HEK293 (cell line): ENCODE measurements around the gene CSNK1G1.

Source experiments
- GLIS1 ChIP-seq: fragments of 450-650 bp; formaldehyde crosslinking; IDR thresholded peaks from 2 replicates; pipeline ENCODE4 v1.5.1; 2016; ENCODE audit warnings: missing biosample characterization, missing genetic modification characterization
- MZF1 ChIP-seq: fragments of 450-650 bp; formaldehyde crosslinking; IDR thresholded peaks from 2 replicates; pipeline ENCODE4 v1.5.1; 2017; ENCODE audit warnings: missing biosample characterization, missing genetic modification characterization, borderline replicate concordance
- OSR2 ChIP-seq: fragments of 450-650 bp; formaldehyde crosslinking; IDR thresholded peaks from 2 replicates; pipeline ENCODE4 v1.5.1; 2016; ENCODE audit warnings: missing biosample characterization, missing genetic modification characterization
- PRDM1 ChIP-seq: fragments of 450-650 bp; formaldehyde crosslinking; IDR thresholded peaks from 2 replicates; pipeline ENCODE4; 2016; ENCODE audit warnings: missing biosample characterization, missing genetic modification characterization
- SALL2 ChIP-seq: fragments of 450-650 bp; formaldehyde crosslinking; IDR thresholded peaks from 2 replicates; pipeline ENCODE4 v1.5.0; 2017; ENCODE audit warnings: missing biosample characterization, mild to moderate bottlenecking, missing genetic modification characterization, borderline replicate concordance
- SCRT1 ChIP-seq: fragments of 450-650 bp; formaldehyde crosslinking; IDR thresholded peaks from 2 replicates; pipeline ENCODE4 v1.5.1; 2016; ENCODE audit warnings: missing biosample characterization, missing genetic modification characterization, borderline replicate concordance
- SETDB1 ChIP-seq: IDR thresholded peaks from one replicate; pipeline ENCODE4 v1.6.1; 2017; ENCODE audit warnings: mild to moderate bottlenecking, low read length, moderate library complexity, mixed read lengths; ENCODE audit not compliant: insufficient read length
- SP7 ChIP-seq: fragments of 450-650 bp; formaldehyde crosslinking; IDR thresholded peaks from 2 replicates; pipeline ENCODE4 v1.5.1; 2016; ENCODE audit warnings: missing biosample characterization, missing genetic modification characterization
- TRIM28 ChIP-seq: IDR thresholded peaks from 2 replicates; pipeline ENCODE4 v1.6.1; 2011; ENCODE audit warnings: low read length, control low read depth, borderline replicate concordance
- YY2 ChIP-seq: fragments of 450-650 bp; formaldehyde crosslinking; IDR thresholded peaks from 2 replicates; pipeline ENCODE4 v1.5.1; 2016; ENCODE audit warnings: missing biosample characterization, missing genetic modification characterization
- ZFP41 ChIP-seq: fragments of 450-650 bp; formaldehyde crosslinking; IDR thresholded peaks from 2 replicates; pipeline ENCODE4 v1.5.1; 2016; ENCODE audit warnings: missing biosample characterization, missing genetic modification characterization, borderline replicate concordance
- ZNF202 ChIP-seq: fragments of 450-650 bp; formaldehyde crosslinking; IDR thresholded peaks from 2 replicates; pipeline ENCODE4 v1.5.1; 2016; ENCODE audit warnings: missing biosample characterization, missing genetic modification characterization, borderline replicate concordance
- ZNF221 ChIP-seq: fragments of 450-650 bp; formaldehyde crosslinking; IDR thresholded peaks from 2 replicates; pipeline ENCODE4 v1.5.1; 2017; ENCODE audit warnings: missing biosample characterization, missing genetic modification characterization, borderline replicate concordance
- ZNF274 ChIP-seq, 2 experiments: fragments of 200-500 bp in 1 of 2; fragments of 450-650 bp in 1 of 2; sonication (Bioruptor generic) in 1 of 2; formaldehyde crosslinking in 1 of 2; IDR thresholded peaks; 2 replicates each; pipeline versions ENCODE4 v1.5.1 to v1.6.1; 2014 to 2016; ENCODE audit warnings: borderline replicate concordance in 1 of 2, inconsistent platforms in 1 of 2, low read length in 1 of 2, missing biosample characterization in 1 of 2, missing genetic modification characterization in 1 of 2
- ZNF362 ChIP-seq: fragments of 450-650 bp; formaldehyde crosslinking; IDR thresholded peaks from 2 replicates; pipeline ENCODE4 v1.5.1; 2016; ENCODE audit warnings: missing biosample characterization, missing genetic modification characterization
- ZNF423 ChIP-seq: fragments of 450-650 bp; formaldehyde crosslinking; IDR thresholded peaks from 2 replicates; pipeline ENCODE4 v1.5.1; 2016; ENCODE audit warnings: missing biosample characterization, missing genetic modification characterization
- ZNF544 ChIP-seq: fragments of 450-650 bp; formaldehyde crosslinking; IDR thresholded peaks from 2 replicates; pipeline ENCODE4 v1.5.0; 2017; ENCODE audit warnings: missing biosample characterization, missing genetic modification characterization
- ZNF596 ChIP-seq: fragments of 450-650 bp; IDR thresholded peaks from 2 replicates; pipeline ENCODE4 v1.5.0; 2018; ENCODE audit warnings: missing biosample characterization, mild to moderate bottlenecking, missing genetic modification characterization, moderate library complexity
- ZNF629 ChIP-seq: fragments of 450-650 bp; formaldehyde crosslinking; IDR thresholded peaks from 2 replicates; pipeline ENCODE4 v1.5.1; 2017; ENCODE audit warnings: missing biosample characterization, missing genetic modification characterization
- ZNF660 ChIP-seq: fragments of 450-650 bp; IDR thresholded peaks from 2 replicates; pipeline ENCODE4 v1.5.1; 2018; ENCODE audit warnings: missing biosample characterization, mild to moderate bottlenecking, missing genetic modification characterization
- ZNF776 ChIP-seq: fragments of 450-650 bp; formaldehyde crosslinking; IDR thresholded peaks from 2 replicates; pipeline ENCODE4 v1.5.0; 2017; ENCODE audit warnings: missing biosample characterization, missing genetic modification characterization, borderline replicate concordance
- ZSCAN23 ChIP-seq: fragments of 450-650 bp; formaldehyde crosslinking; IDR thresholded peaks from 2 replicates; pipeline ENCODE4 v1.5.1; 2016; ENCODE audit warnings: missing biosample characterization, missing genetic modification characterization
- TF ChIP-seq, protein P1 (sequence below): fragments of 450-650 bp; formaldehyde crosslinking; IDR thresholded peaks from 2 replicates; pipeline ENCODE4 v1.5.1; 2016; ENCODE audit warnings: missing biosample characterization, missing genetic modification characterization, borderline replicate concordance
- TF ChIP-seq, protein P2 (sequence below): fragments of 450-650 bp; formaldehyde crosslinking; IDR thresholded peaks from 2 replicates; pipeline ENCODE4 v1.5.1; 2016; ENCODE audit warnings: missing biosample characterization, missing genetic modification characterization
- TF ChIP-seq, protein P3 (sequence below): fragments of 450-650 bp; formaldehyde crosslinking; IDR thresholded peaks from 2 replicates; pipeline ENCODE4 v1.5.1; 2016; ENCODE audit warnings: missing biosample characterization, missing genetic modification characterization
- TF ChIP-seq, protein P4 (sequence below): fragments of 450-650 bp; formaldehyde crosslinking; IDR thresholded peaks from 2 replicates; pipeline ENCODE4 v1.5.1; 2016; ENCODE audit warnings: missing biosample characterization, missing genetic modification characterization
- TF ChIP-seq, protein P5 (sequence below): fragments of 450-650 bp; formaldehyde crosslinking; IDR thresholded peaks from 2 replicates; pipeline ENCODE4 v1.5.1; 2016; ENCODE audit warnings: missing biosample characterization, missing genetic modification characterization

The CSNK1G1 gene

GRCh38 chr15:64387562-64388168, 31.7 kb upstream of the CSNK1G1 start, which contains the start of gene TRIP4 (continued):
- TF ChIP-seq SETDB1 (peak; percentile 97), ZFP41 (tag by site-specific recombination) (0 out of 2 replicates have a peak, but pooled peaks have one; percentile 64), SP7 (tag by site-specific recombination) (peak; percentile 96), YY2 (peak; percentile 98), GLIS1 (tag by site-specific recombination) (peak; percentile 59), ZNF221 (tag by site-specific recombination) (no peak), MZF1 (tag by site-specific recombination) (peak; percentile 91), SCRT1 (tag by site-specific recombination) (peak; percentile 52; the same call in 1 of the 2 replicates), TRIM28 (peak; percentile 90; the same call in 1 of the 2 replicates), ZNF544 (tag by site-specific recombination) (no peak), ZNF202 (tag by site-specific recombination) (no peak), ZSCAN23 (peak; percentile 90), OSR2 (tag by site-specific recombination) (peak; percentile 23; the same call in 1 of the 2 replicates), ZNF274 (IDR thresholded peaks at IDR 0.05; ENCODE audit: low read length) (no peak), ZNF274 (tag by site-specific recombination; IDR thresholded peaks at IDR 0.05; ENCODE audit: borderline replicate concordance) (no peak), ZNF423 (tag by site-specific recombination) (no peak; the same call in 1 of the 2 replicates), ZNF660 (tag by site-specific recombination) (peak; percentile 98), ZNF596 (tag by site-specific recombination) (no peak), ZNF629 (peak; percentile 88), SALL2 (tag by site-specific recombination) (peak; percentile 91; the same call in 1 of the 2 replicates), ZNF776 (tag by site-specific recombination) (no peak), ZNF362 (tag by site-specific recombination) (peak; percentile 66; the same call in 1 of the 2 replicates), PRDM1 (peak; percentile 33; the same call in 1 of the 2 replicates)
- TF ChIP-seq, protein P1, sequence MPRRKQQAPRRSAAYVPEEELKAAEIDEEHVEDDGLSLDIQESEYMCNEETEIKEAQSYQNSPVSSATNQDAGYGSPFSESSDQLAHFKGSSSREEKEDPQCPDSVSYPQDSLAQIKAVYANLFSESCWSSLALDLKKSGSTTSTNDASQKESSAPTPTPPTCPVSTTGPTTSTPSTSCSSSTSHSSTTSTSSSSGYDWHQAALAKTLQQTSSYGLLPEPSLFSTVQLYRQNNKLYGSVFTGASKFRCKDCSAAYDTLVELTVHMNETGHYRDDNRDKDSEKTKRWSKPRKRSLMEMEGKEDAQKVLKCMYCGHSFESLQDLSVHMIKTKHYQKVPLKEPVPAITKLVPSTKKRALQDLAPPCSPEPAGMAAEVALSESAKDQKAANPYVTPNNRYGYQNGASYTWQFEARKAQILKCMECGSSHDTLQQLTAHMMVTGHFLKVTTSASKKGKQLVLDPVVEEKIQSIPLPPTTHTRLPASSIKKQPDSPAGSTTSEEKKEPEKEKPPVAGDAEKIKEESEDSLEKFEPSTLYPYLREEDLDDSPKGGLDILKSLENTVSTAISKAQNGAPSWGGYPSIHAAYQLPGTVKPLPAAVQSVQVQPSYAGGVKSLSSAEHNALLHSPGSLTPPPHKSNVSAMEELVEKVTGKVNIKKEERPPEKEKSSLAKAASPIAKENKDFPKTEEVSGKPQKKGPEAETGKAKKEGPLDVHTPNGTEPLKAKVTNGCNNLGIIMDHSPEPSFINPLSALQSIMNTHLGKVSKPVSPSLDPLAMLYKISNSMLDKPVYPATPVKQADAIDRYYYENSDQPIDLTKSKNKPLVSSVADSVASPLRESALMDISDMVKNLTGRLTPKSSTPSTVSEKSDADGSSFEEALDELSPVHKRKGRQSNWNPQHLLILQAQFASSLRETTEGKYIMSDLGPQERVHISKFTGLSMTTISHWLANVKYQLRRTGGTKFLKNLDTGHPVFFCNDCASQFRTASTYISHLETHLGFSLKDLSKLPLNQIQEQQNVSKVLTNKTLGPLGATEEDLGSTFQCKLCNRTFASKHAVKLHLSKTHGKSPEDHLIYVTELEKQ (tag by site-specific recombination) = peak; percentile 80; the same call in 1 of the 2 replicates
- TF ChIP-seq, protein P2, sequence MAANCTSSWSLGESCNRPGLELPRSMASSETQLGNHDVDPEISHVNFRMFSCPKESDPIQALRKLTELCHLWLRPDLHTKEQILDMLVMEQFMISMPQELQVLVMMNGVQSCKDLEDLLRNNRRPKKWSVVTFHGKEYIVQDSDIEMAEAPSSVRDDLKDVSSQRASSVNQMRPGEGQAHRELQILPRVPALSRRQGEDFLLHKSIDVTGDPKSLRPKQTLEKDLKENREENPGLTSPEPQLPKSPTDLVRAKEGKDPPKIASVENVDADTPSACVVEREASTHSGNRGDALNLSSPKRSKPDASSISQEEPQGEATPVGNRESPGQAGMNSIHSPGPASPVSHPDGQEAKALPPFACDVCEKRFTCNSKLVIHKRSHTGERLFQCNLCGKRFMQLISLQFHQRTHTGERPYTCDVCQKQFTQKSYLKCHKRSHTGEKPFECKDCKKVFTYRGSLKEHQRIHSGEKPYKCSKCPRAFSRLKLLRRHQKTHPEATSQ = peak; percentile 99
- TF ChIP-seq, protein P3, sequence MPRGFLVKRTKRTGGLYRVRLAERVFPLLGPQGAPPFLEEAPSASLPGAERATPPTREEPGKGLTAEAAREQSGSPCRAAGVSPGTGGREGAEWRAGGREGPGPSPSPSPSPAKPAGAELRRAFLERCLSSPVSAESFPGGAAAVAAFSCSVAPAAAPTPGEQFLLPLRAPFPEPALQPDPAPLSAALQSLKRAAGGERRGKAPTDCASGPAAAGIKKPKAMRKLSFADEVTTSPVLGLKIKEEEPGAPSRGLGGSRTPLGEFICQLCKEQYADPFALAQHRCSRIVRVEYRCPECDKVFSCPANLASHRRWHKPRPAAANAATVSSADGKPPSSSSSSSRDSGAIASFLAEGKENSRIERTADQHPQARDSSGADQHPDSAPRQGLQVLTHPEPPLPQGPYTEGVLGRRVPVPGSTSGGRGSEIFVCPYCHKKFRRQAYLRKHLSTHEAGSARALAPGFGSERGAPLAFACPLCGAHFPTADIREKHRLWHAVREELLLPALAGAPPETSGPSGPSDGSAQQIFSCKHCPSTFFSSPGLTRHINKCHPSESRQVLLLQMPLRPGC (tag by site-specific recombination) = peak; percentile 96
- TF ChIP-seq, protein P4, sequence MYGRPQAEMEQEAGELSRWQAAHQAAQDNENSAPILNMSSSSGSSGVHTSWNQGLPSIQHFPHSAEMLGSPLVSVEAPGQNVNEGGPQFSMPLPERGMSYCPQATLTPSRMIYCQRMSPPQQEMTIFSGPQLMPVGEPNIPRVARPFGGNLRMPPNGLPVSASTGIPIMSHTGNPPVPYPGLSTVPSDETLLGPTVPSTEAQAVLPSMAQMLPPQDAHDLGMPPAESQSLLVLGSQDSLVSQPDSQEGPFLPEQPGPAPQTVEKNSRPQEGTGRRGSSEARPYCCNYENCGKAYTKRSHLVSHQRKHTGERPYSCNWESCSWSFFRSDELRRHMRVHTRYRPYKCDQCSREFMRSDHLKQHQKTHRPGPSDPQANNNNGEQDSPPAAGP (tag by site-specific recombination) = peak; percentile 98
- TF ChIP-seq, protein P5, sequence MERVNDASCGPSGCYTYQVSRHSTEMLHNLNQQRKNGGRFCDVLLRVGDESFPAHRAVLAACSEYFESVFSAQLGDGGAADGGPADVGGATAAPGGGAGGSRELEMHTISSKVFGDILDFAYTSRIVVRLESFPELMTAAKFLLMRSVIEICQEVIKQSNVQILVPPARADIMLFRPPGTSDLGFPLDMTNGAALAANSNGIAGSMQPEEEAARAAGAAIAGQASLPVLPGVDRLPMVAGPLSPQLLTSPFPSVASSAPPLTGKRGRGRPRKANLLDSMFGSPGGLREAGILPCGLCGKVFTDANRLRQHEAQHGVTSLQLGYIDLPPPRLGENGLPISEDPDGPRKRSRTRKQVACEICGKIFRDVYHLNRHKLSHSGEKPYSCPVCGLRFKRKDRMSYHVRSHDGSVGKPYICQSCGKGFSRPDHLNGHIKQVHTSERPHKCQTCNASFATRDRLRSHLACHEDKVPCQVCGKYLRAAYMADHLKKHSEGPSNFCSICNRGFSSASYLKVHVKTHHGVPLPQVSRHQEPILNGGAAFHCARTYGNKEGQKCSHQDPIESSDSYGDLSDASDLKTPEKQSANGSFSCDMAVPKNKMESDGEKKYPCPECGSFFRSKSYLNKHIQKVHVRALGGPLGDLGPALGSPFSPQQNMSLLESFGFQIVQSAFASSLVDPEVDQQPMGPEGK = peak; percentile 89
